OCI-LY7 (cell line): ENCODE results near the gene KCNN3.

ENCODE experiments used
- EZH2phosphoT487 ChIP-seq: fragments of 200-600 bp; sonication (generic); IDR thresholded peaks from 2 replicates; pipeline ENCODE4 v1.6.1; 2018; ENCODE audit warnings: low read depth, borderline replicate concordance, mild to moderate bottlenecking, mixed run types, antibody characterized with exemption, low read length, moderate library complexity, mixed read lengths
- TF ChIP-seq, protein P1 (sequence below): fragments of 200-600 bp; sonication (generic); conservative IDR thresholded peaks from 2 replicates; pipeline ENCODE4 v1.5.1; 2014; ENCODE audit warnings: mild to moderate bottlenecking, antibody characterized with exemption, low read length, moderate library complexity, mixed read lengths

DNA sequence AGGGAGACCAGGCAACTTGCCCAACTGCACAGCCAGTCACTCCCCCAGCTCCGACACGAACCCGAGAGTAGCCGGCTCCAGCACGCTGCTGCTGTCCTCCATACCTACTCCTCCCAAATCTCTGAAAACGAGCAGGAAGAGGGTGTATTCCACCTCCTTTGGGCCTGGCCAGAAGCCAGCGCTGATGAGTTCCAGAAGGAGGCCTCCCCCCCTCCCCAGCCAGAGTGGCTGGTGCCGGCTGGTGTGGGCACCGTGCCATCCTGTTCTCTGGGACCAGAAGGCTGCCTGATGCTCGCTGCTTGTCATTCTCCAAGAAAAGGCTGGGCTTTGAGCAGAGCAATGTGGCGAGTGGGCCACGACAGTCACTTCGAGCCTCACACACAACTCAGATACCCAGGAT lies 22.2 kb downstream of the KCNN3 start:
- TF ChIP-seq, protein P1, sequence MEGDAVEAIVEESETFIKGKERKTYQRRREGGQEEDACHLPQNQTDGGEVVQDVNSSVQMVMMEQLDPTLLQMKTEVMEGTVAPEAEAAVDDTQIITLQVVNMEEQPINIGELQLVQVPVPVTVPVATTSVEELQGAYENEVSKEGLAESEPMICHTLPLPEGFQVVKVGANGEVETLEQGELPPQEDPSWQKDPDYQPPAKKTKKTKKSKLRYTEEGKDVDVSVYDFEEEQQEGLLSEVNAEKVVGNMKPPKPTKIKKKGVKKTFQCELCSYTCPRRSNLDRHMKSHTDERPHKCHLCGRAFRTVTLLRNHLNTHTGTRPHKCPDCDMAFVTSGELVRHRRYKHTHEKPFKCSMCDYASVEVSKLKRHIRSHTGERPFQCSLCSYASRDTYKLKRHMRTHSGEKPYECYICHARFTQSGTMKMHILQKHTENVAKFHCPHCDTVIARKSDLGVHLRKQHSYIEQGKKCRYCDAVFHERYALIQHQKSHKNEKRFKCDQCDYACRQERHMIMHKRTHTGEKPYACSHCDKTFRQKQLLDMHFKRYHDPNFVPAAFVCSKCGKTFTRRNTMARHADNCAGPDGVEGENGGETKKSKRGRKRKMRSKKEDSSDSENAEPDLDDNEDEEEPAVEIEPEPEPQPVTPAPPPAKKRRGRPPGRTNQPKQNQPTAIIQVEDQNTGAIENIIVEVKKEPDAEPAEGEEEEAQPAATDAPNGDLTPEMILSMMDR, result no peak
- no peak for TF ChIP-seq EZH2phosphoT487
